Keratinocyte (primary cell): Measurements from ENCODE around the gene SASH1.

ENCODE experiments used
- EZH2 ChIP-seq: IDR thresholded peaks from one replicate; pipeline ENCODE4 v1.6.1; 2012; ENCODE audit warnings: inconsistent platforms, mild to moderate bottlenecking, low read length, moderate library complexity
- TF ChIP-seq, protein P1 (sequence below), 3 experiments: IDR thresholded peaks in 1 of 3; conservative IDR thresholded peaks in 1 of 3; optimal IDR thresholded peaks in 1 of 3; 2 replicates in 2 of 3; 3 replicates in 1 of 3; pipeline versions ENCODE3 to v1.5.1; 2011; ENCODE audit warnings: low read length in 3 of 3, mild to moderate bottlenecking in 3 of 3, moderate library complexity in 2 of 3, control low read depth in 1 of 3, inconsistent platforms in 1 of 3; ENCODE audit not compliant: insufficient read depth in 2 of 3; ENCODE audit errors: extremely low read depth in 1 of 3

DNA sequence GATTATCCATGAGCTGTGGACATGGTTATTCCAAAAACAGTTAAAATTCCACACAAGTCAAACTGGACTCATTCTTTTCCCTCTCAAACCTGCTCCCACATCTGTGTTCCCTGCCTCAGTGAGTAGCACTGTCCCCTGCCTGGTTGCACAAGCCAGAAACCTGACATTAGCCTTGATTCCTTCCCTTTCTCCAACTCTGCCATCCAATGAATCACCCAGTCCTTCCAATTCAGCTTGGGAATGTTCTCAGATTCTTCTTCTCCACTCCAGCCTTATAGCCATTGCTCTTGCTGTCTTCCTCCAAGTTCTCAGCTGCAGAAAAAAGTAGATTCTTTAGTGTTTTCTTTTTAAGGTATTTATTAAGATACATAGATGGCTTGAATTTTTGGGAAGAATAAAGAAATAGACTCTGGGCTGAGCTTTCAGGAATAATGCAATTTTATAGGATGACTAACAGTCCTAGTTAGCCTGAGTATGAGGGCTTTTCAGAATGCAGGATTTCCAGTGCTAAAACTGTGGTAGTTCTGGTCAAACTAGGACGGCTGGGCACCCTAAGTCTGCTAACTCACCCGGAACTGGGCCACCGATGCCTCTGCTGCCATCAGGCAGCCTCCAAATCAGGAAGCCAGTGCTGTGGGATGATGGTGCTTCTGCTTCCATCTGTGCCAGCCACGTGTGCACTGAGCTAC is 18.2 kb upstream of the SASH1 start:
- TF ChIP-seq, protein P1, sequence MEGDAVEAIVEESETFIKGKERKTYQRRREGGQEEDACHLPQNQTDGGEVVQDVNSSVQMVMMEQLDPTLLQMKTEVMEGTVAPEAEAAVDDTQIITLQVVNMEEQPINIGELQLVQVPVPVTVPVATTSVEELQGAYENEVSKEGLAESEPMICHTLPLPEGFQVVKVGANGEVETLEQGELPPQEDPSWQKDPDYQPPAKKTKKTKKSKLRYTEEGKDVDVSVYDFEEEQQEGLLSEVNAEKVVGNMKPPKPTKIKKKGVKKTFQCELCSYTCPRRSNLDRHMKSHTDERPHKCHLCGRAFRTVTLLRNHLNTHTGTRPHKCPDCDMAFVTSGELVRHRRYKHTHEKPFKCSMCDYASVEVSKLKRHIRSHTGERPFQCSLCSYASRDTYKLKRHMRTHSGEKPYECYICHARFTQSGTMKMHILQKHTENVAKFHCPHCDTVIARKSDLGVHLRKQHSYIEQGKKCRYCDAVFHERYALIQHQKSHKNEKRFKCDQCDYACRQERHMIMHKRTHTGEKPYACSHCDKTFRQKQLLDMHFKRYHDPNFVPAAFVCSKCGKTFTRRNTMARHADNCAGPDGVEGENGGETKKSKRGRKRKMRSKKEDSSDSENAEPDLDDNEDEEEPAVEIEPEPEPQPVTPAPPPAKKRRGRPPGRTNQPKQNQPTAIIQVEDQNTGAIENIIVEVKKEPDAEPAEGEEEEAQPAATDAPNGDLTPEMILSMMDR (optimal IDR thresholded peaks at IDR 0.05 in 1 of 3, IDR thresholded peaks at IDR 0.05 in 1 of 3, conservative IDR thresholded peaks at IDR 0.05 in 1 of 3; ENCODE audit: extremely low read depth in 1 of 3, insufficient read depth in 2 of 3, low read length in 3 of 3) = no peak
- TF ChIP-seq EZH2 = no peak
